ENCODE results near the gene CDH23.

The CDH23 gene

DNA sequence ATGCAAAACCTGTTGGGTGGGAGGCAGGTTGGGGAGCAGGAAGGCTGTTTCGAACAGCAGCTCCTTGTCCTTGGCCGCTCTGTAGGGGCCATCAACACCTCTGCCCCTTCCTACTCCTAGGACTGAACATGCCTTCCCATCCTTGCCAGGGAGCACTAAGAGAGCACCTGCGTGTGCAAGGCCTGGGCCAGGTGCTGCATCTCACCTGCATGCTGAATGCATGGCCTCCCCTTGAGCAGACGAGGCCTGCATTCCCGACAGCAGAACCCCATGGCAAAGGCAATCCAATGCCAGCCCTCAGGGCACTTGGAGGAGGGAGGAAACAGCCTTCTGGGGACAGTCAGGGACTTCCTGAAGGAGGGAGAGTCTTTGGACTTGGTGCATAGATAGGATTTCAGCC is 365.6 kb downstream of the CDH23 start:
- DNase-seq (ENCODE audit: low read depth) = no peak

DNA sequence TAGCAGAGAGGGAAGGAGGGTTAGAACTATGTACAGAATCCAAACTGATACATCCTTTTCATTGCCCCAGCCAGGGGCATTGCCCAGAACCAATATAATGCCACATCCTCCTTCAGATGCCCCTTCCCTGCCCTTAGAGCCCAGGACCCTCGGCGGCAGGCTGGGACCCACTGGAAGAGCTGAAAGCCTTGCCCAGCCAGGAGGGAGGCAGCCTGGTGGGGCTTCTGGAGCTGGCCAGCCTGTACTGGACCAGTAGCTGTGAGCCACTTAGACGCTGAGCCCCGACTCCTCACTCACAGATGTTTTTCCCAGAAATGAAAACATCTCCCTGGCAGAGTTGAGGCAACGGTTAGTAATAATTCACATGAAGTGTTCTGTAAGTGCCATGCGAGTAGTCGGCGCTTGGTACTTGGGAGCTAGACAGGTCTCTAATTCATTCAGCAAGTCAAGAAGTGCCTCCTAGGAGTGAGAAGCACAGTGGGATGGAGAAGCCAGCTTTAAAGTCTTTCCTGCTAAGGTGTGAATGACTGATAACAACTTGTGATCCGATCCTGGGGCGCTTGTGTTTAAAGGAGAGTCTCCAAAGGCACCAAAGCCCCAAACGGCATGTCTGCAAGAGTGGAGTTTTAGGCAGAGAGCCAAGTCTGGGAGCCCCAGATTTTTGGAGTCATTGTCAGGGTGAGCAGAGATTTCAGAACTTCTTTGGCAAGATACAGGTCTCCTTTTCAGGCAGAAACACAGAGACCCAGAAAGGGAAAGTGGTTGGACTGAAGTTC is 366.8 kb downstream of the CDH23 start:
- no peak for DNase-seq (ENCODE audit: low read depth)

DNA sequence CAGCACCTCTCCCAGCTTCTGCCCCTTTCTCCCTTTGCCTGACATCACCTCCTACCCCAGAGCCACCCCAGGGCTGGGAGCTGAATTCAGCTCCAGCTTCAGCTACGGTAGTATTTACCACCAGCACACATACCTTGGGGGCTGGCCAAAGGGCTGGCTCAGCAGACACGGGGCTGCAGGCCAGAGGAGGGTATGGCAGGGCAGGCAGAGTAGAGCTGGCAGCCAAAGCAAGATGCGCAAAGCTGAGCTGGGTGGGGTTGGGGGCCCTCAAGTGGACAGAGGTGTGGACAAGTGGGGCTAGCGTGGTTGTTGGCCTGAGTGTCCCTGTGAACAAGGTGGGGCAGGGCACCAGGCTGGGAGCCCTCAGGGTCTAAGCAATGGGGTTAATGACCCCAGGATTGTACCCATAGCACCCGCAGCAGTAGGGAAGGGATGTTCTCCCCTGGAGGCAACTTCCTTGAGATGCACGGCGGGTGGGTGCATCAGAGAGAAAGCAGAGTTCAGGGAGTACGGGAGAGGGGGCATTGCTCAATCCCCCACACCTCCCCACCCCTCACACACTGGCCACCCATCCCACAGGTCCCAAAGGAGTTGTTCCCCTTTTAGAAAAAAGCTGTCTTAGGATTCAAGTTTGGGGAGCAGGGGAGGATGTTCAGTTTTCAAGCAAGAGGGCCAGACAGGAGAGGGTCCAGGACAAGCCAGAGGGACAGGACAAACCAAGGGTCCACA is 368.6 kb downstream of the CDH23 start:
- no peak for DNase-seq (ENCODE audit: low read depth)

DNA sequence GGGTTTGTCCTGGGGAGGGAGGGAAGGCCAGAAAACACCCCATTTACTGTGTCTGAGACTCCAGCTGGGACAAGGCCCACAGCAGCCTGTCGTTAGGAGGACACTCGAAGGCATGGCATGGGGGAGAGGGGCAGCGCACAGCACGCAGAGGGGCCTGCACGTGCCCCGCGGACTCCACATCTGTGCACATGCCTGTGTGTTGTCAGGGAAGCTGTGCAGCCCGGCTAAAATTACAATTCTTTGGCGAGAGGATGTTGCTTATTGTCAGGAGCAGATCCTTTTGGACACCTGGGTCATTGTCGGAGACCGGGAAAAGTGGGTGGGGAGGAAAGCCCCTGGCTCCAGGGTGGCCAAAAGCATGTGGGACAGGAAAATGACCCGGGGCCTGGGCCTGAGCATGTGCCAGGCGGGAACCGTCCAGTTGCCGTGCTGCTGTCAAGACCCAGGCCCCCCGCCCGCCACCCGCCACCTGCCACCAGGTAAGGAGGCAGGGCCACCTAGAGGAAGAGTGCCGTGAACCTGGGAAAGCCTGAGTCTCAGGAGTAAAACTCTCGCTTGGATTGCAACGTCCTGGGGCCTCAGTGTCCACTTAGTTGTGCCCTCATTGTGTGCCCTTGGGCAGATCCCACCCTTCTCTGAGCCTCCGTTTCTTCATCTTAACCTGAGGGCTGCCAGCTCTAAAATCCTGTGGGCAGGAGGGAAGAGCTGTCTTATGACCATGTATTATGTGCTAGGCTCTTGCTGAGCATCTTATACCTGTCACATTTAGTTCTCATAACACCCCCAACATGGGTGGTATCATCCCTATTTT is 369.4 kb downstream of the CDH23 start:
- DNase-seq (ENCODE audit: low read depth) = no peak

DNA sequence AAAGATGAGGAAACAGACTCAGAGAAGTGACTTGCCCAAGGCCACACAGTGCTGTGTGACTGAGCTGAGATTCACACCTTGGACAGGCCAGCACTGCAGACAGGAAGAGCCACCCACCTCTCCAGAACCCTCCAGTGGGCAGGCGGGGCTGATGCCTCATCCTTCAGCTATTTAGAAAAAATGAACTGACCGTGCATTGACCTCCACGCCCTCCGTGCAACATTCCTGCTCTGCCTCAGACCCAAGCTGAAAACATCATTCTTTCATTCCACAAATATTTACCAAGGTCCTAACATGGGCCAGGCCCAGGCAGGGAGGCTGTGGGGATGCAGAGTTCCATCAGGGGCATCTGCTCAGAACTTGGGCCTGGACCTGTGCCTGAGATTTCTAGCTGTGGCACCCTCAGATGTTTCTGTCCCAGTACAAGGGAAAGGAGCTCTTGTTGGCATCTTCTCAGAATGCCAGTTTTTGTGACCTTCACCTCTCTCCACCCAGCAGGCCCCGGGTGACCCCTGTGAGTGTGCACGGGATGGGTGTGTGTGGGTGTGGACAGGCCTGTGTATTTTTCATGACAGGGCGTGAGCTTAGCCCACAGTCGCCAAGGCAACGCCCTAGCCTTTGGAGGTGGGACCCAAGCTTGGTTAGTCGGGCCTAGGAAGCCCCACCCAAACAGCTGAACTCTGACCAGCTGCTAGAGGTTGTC is 370.1 kb downstream of the CDH23 start:
- peak; percentile 67 for DNase-seq (ENCODE audit: low read depth)

DNA sequence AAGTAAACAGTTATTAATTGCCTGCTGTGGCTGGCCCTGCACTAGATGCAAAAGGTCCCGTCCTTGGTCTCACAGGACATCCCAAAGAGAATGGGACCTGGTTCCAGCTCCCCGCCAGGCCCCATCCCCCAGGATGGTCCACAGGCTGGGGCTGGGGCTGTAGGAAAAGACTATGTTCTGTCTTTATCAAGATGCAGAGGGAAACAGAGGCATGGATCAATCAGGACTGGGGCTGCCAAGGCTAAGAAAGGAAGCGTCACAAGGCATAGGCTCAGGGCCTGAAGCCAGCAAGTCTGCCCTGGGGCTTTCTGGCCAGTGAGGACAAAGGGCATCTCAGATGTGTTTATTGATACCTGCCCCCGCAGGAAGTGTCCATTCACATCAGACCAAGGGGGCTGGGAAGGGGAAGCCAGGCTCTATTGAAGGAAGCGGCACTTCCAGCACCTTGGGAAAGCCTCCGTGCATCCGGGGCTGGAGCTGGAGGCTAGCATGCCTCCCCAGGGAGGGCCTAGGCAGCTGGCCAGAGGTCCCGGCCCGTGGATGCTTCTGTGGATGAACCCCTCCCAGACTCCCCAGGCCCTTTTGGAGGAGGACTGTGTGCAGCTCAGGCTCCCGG is 370.8 kb downstream of the CDH23 start:
- no peak for DNase-seq (ENCODE audit: low read depth)

DNA sequence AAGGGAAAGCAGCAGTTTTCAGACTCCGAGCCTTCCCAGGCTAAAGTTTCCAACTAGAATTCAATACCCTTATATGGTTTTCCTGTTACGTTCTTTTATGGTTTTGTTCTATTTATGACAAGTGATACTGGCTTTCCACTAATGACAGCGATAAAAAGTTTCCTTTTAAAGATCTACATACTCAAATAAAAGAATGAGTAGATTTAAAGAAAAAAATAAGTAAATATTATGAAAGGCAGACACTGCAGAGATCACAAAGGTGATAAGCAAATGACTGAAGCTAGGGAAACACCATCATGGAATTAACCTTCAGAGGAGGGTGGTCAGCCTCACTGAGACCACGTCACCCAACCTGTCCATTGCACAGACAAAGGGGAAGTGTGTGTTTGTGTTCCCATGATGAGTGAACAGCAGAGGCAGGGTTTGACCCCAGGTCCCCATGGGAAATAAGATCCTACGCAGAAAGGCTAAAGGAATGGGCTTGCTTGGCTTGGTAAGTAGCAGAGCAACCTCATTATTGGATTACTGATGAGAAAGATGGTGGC is 372.6 kb downstream of the CDH23 start:
- no peak for DNase-seq (ENCODE audit: low read depth)

DNA sequence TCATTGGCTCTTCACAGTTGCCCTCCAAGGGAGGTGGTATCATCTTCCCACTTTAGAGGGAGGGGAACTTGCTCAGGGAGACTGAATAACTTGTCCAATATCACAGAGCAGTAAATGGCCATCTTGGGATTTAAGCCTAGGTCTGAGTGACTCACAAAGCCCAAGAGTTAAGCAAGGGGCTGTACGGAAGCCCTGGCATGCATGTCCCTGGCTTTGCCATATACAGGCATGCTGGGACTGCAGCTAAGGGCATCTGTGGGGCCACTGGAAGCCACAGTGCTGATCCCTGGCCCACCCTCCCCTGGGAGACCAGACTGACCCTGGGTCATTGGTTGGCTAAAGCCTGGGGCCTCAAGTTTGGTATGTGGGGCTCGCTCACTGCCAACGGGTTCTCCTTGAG is 373.5 kb downstream of the CDH23 start:
- peak; percentile 52 for DNase-seq (ENCODE audit: low read depth)

DNA sequence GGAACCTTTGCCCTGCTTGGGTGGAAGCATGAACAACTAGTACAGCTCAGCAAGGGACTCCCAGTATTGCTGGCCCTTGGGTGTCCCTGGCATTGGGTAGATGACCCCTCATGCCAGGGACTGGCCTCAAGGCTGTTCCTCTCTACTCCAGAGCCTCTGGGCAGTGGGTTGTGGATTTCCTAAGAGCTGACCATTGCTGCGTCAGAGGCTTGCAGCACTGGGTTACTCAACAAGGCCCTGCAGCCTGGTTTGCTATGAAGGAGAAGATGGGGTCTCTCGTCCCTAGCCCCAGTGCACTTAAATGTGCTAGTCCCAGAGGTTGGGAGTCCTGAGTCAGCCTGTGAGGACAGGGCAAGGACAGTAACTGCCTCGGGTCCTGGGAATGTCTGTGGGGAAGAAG is 374.1 kb downstream of the CDH23 start:
- DNase-seq (ENCODE audit: low read depth) = no peak

DNA sequence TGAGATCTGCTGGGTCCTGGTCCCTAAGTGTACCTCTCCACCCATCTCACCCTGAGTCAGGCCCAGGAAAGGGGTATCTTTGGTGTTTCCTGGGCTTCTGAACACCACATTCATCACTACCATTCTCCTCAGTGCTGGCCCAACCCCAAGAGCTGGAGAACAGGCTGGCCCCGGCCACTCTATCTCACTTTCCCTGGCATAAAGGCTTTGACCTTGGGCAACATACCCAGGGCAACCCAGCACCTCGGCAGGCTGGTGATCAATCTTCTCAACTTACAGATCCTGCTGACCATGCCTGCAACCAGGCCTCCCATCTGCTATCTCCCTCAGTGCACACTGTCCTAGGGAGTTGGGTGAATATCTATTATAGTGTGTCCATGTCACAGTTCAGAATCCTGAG is 374.5 kb downstream of the CDH23 start:
- no peak for DNase-seq (ENCODE audit: low read depth)

DNA sequence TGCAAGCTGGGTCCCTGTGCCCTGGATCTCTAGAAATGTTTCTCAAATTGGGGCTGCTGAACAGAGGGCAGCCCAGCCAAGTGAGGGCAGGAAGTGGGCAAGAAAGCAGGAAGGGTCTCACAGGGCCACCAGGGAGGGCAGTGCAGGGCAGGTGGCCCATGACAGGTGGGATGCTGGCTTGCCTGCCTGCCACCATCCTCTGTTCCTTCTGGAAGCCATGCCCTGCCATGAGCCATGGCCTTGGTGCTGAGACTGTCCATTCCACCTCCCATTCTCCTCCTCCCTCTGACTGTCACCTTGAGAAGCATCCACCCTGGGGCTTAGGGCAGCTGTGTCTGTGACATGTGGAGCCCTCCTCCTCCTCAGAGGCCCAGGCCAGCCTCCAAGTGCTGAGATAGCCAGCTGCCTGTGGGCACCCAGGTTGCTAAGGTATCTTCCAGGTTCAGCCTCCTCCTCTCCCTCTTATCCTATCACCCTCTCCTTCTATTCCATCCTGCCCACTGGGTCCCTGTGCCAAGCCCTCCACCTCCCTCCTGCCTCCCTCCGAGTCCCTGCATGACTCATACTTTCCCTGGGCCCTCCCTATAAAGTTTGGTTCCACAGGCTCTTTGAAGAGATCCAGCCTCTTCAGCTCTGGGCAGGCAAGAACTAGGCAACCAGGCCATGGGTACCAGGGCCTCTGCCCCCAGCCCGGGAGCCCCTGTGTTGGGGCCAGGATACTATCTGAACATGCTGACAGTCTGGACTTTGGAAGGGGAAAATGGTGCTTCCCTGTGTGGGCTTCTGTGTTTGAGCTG is 375.3 kb downstream of the CDH23 start:
- DNase-seq (ENCODE audit: low read depth) = peak; percentile 81

DNA sequence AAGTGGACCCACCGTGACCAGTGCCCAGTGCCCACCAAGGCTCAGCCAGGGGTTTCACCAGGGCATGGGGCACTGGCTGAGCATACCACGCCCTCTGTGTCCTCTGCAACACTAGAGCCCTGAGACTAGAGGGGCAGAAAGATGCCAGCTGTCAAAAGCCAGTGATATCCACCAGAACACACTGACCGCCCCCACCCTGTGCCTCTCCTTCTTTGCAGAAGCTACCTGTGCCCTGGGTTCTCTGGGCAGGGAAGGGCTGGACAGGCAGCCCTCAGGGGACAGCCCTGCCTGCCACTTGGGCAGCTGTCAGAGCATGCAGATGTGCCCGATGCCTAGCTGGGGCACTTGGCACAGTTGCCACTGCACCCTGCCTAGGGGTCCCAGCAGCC is 376.1 kb downstream of the CDH23 start:
- no peak for DNase-seq (ENCODE audit: low read depth)

DNA sequence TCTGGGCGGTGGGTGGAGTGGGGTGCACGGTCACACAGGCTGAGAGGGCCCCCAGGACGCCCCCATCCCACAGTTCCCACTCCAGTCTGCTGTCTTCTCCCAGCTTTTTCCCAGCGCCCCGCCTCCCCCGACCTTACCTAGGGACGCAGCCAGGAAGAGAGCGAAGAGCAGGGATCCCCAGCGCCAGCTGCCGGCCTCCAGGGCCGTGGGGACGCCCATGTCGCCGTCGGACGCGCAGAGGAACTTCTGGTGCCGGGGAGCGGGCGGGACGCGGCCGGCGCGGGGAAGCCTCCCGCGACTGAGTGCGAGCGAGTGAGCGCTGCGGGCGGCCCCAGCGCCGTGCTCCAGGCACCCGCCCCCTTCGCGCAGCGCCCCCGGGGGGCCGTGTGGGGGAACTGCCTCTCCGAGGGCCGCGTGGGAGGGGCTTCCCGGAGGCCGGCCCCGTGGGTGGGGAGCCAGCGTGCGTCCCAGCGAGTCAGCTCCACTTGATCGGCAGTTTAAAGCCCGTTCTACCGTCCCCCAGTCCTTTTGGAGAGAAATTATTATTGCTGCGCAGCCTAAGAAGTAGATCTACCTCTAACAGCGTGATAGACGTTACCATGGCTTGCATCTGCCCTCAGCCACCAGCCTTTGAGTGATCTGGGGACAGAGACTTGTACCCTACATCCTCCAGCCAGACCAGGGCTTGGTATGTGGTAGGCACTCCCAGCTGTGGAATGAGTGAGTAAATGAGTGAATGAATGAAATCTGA is 376.7 kb downstream of the CDH23 start, which contains the start of gene VSIR:
Gene VSIR, minus strand, starts transcription at position 300 of the 751 bp plus-strand sequence. Its CDS starts 81 bp downstream, at position 219.
- peak; percentile 63 for DNase-seq (ENCODE audit: low read depth)

DNA sequence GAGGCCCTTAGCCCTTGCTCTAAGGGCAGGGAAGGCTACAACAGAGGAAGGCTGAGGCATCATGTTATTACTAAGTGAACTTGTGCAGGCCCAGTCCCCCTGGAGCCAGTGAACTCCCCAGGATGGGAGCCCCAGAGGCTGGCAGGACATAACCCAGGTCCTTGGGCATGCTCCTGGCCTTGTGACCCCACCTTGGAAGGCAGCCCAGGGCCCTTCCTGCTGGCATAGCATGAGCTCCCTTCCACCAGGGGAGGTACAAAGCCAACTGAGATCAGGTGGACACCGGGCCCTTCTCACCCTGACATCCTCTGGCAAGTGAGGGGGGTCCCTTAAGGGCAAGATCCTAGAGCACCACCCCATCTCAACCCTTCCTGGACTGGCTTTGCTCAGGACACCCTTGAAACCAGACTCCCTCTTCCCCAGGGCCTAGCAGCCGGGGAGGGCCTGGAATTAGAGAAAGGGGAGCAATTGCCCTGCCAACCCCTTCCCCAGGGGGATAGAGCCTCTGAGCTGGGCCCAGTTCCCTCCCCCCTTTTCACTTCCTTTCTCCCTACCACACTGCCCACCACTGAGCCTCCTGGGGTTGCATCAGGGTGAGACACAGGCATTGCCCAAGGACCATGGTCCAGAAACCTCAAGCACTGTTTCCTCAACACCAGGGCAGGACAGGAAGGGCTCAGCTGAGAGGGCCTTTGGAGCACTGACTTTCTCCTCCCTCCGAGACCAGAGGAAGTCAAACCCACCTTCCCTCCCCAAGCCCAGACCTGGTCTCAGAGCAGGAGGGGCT is 378.4 kb downstream of the CDH23 start:
- DNase-seq (ENCODE audit: low read depth) = no peak

DNA sequence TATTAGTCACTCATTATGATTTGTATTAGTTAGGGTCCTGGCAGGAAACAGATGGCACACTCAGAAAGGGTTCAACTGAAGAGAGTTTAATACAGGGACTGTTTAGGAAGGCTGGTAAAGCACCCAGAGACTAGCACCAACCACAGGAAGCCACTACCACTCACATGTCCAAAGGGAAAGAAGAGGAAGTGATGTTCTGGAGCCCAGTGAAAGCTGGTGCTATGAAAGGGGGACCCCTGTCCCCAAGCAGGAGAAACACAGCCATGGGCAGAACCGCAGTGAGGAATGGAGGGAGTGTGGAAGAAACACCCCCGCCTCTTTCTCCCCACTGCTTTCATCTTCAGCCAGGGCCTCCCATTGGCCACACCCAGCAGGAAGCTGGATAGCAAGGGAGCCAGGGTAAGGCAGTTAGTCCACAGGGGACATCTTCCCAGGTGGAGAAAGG is 379.8 kb downstream of the CDH23 start:
- no peak for DNase-seq (ENCODE audit: low read depth)

DNA sequence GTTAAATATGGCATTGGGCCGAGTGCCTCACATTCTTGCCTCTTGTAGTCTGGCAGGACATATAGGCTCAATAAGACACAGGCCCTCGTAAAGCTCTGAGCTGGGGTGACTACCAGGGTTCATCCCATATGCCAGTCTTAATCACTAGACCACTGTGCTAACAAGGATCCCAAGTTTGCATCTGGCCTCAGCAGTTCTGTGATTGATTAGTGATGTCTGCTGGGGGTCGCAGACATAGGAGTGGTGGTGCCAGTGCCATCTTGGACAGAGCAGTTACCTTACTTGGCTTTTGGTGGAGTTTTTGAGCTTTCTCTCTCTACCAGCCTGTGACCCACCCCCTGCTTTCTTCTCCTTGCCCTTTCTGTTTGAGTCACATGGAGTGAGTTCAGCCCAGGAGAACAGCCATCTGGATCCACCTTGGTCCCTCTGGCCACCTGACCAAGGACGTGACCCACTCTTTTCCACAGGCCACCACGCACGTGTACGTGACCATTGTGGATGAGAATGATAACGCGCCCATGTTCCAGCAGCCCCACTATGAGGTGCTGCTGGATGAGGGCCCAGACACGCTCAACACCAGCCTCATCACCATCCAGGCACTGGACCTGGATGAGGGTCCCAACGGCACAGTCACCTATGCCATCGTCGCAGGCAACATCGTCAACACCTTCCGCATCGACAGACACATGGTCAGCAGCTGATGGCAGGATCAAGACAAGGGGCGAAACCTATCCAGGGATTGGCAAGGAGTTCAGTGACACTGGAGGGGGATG is 380.7 kb downstream of the CDH23 start:
- no peak for DNase-seq (ENCODE audit: low read depth)

DNA sequence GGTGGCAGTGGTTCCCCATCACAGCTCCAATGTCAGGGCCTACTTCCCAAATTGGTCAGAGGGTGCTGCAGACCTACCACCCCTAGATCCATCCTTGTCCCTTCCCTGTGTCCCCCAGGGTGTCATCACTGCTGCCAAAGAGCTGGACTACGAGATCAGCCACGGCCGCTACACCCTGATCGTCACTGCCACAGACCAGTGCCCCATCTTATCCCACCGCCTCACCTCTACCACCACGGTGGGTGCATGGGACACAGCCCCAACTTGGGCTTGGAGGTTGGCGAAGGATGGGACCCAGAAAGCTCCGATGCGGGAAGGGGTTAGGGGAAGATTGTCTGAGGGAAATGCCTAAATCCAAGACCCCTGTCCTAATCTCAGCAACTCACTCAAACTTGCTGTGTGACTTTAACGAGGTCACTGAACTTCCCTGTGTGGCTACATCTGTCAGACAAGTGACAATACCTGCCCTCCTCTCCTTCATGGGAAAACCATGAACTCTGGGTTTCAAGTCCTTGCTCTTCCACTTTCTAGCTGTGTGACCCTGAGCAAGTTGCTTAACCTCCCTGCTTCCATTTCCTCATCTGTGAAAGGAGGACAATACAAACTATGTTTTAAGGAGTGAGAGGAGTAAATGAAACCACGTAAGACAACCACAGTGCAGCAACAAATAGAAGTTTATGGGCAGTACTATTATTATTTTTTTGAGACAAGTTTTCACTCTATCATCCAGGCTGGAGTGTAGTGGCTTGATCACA is 381.5 kb downstream of the CDH23 start:
- DNase-seq (ENCODE audit: low read depth) = no peak
